ENCODE measurements around the gene CAPN14.
"Not testable (repeated sequence)": the region's sequence is repeated elsewhere in the genome, so short reads cannot be mapped to it uniquely, and the experiment has no call there.

CAPN14 gene

GRCh38 chr2:31192851-31193392 lies 24.4 kb downstream of the CAPN14 start:
- no peak for DNase-seq

- DNase-seq: no peak
Observed at GRCh38 chr2:31192396-31192795, 24.9 kb downstream of the CAPN14 start.

GRCh38 chr2:31191931-31192330 lies 25.4 kb downstream of the CAPN14 start:
- DNase-seq: no peak

- no peak for DNase-seq
Observed at GRCh38 chr2:31190188-31190587, 27.1 kb downstream of the CAPN14 start.

DNA sequence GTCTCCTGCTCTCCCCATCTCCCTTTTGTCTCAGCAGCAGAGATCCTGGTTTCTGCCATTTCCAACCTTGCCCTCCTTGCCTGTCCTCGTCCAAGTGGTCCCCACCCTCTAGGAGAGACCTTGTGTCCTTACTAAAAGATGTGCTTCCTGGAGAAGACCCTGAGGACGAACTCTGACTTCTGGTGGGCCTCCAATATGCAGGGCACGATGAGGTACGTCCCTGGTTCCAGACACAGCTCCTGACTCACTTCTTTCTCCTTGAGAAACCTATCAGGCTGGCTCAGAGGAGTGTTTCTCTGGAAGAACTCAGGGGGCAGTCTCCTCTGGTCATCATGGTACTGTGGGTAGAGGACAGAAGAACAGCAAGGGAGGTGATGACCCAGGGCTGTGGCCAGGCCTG lies 28.2 kb downstream of the CAPN14 start:
- DNase-seq: no peak

DNA sequence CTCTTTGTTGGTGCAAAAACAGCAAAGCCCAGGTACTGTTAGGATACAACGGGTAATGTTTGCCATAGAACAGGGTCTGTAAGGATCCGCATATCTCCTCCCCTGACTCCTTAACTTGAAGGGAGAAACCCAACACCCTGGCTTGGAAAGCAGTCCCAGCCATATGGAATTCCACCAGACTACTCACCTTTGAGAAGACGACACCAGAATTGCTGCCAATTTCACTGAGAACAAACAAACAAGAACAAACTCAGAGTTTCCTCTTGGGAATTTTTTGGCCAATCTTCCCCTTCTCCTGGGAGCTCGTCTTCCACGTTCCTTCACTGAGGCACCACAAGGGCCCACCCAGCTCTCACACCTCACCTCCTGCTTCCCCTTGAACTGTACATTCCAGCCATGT lies 29.2 kb downstream of the CAPN14 start:
- DNase-seq: no peak

GRCh38 chr2:31187166-31187565 lies 30.1 kb downstream of the CAPN14 start:
- no peak for DNase-seq

DNA sequence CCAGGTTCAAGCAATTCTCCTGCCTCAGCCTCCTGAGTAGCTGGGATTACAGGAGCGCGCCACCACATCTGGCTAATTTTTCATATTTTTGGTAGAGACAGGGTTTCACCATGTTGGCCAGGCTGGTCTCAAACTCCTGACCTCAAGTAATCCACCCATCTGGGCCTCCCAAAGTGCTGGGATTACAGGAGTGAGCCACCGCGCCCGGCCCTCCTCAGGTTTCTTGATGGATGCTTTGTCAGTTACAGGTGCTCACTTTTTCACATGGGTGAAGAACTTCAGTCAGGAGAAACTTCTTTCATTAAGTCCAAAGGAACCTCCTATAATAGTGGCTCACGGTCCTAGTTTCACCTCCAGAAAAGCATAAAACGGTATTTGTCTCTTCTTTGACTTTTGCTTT lies 33.3 kb downstream of the CAPN14 start:
- DNase-seq: not testable (repeated sequence)

DNA sequence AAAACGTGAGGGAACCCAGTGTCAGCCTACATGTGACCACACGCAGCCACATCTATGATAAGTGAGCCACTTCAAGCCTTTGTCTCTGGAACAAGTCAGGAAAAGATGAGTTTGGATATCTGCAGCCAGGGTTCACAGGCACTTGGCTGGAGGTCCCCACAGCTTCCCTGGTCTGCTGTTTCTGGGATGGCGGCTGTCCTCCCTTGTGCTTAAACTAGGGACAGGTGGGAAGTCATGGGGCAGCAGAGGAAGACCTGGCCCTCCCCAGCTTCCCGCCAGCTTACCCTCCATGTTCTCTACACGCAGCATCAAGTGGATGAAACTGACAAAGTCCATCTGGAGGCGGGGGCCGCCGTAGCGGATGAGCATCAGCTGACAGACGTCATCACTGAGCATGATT lies 40.6 kb downstream of the CAPN14 start:
- no peak for DNase-seq

GRCh38 chr2:31171142-31171541 lies 46.2 kb downstream of the CAPN14 start:
- DNase-seq: no peak

- peak; percentile 21 for DNase-seq
Observed at GRCh38 chr2:31170071-31170698, 47.1 kb downstream of the CAPN14 start.

- no peak for DNase-seq
Observed at GRCh38 chr2:31168291-31168690, 49.0 kb downstream of the CAPN14 start.

- DNase-seq: no peak
Observed at GRCh38 chr2:31166925-31167324, 50.4 kb downstream of the CAPN14 start.

DNA sequence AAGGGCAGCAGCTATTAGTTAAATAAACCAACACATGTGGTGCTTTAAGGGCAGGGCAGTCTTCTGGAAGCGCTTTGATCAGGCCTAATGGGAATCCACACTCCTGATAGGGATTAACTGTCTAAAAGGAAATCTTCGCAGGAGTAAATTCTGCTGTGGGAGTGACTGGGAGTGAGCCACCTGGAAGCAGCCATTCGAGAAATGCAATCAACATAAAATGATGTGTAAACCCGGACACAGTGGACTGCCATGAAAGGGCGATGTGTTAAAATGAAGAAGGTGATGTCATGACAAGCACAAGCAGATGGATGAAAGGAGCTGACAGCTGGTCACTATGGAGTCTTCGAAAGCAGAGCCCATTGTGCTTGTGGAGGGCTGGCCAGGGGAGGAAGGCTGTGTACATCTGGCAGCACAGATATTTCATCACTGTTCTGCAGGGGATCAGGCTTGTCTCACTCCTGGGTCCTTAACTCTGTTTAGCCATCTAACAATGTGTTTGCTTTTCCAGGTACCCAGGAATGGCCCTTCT lies 54.2 kb downstream of the CAPN14 start:
- no peak for DNase-seq

DNA sequence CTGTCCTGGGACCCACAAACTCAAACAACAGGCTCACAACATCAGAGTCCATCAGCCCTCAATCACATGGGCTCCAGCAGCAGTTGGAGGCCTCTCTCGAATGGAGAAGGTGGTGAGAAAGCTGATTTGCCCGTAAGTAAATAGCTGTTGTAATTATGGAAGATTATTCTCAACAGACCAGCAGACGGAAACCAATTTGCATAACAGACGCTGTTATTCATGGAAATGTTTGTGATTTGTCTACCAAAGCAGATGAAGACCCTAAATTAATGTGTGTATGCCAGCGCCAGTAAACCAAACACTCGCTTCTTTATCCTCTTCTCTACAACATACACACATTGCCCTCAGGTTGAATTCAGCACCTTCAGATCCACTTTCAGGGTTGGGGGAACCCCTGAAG lies 55.7 kb downstream of the CAPN14 start:
- no peak for DNase-seq

GRCh38 chr2:31151501-31151900 lies 65.8 kb downstream of the CAPN14 start:
- DNase-seq: no peak

DNA sequence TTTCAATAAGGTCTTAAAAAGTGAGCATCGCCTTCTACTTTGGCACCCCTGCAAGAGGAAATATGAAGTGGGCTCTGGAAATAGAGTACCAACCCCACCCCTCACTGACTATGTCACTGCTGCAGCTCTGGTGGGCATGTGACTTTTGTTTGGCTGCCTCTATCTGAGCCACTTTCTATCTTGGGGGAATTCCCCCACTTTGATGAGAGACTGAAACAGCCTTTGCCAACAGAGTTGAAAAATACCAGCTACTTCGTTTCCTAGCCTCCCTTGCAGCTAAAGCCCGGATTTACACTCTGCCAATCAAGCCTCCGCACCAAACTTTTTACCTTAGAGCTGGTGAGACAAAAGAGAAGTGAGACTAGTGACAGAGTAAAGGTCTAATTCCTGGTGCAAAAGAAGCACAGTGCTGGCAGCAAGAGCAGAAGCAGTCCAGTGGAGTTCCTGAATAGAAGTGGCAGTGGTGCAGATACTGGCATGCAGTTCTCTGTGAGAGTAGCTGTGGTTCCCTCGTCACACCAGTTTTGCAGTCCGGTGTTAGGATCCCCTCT lies 67.1 kb downstream of the CAPN14 start:
- no peak for DNase-seq

- DNase-seq: no peak
Observed at GRCh38 chr2:31148514-31148913, 68.8 kb downstream of the CAPN14 start.

DNA sequence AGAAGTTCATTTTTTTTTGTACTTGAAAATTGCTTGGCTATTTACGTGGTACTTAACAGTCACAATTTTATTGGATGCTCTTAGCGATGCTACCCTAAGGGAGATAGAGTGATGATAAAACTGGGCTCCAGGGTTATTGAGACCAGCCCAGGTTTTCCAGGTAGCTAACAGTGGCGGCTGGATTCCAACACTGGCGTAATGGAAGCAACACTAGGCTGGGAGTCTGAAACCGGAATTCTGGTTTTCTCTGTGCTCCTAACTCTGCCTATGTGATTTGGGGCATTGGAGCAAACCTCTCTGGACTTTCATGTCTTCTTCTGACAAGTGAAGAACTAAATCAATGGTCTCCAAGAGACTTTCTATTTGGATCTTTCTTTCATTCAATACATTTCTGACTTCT lies 69.7 kb downstream of the CAPN14 start:
- DNase-seq: no peak

- DNase-seq: no peak
Observed at GRCh38 chr2:31142110-31142509, 75.2 kb downstream of the CAPN14 start.

DNA sequence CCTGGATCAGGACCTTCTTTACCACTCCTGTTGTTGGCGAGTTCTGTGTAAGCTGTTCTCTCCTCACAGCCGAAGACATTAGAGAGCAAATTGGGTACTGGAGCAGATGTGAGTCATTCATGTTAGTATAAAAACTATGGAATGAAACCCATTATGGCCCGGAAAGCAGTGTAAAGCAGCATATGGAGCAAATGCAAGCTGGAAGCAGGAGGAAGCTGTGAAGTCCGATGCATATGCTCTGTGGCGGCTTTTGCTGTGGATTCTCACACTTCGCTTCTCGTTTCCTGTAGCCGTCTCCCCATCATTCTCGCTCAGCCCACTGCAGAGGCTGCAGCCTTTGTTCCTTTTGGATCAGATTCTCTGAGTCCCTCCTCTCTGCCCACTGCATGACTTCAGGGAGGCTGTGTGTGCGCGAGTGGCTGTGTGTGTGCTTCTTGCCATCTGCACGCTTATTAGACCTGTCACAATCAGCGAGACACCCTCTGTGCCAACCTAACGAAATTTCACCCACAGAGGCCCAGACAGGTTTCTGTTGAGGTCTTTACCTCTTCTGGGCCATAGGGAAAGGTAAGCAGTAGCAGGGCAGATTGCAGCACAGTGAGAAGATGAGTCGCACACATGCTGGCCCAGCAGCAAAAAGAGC lies 75.8 kb downstream of the CAPN14 start:
- no peak for DNase-seq

DNA sequence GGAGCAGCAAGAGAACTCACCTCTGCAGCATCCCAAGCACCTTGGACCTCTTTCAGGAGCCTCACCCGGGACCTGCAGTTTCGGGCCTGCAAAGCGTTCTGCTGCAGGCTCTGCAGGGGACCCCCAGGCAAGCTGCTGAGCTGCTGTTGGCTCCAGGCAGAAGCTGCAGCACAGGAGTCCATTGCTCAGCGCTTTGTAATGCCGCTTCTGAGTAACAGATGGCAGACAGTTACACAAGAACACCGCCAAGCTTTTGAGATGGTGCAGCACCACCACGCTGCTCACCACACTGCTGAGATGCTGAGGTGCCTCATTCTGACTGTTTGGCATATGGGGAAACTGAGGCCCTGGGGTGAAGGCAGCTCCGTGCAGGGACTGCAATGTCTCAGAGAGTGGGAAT lies 77.2 kb downstream of the CAPN14 start:
- no peak for DNase-seq

- no peak for DNase-seq
Observed at GRCh38 chr2:31139671-31140070, 77.6 kb downstream of the CAPN14 start.
